Stimulated activated CD4-positive, alpha-beta T cell treated with anti-CD3 and anti-CD28 coated beads, Interleukin-15, amount 100 ng/mL, for 1 hour (primary cell): Measurements from ENCODE around the gene NIN.

ENCODE experiments used
- DNase-seq, 2 donors: peaks; one replicate each; pipeline ENCODE4 v3.0.0-alpha.2; 2020; ENCODE audit warnings: low read depth in 1 of 2, low spot score in 1 of 2

Gene NIN

GRCh38 chr14:50795142-50795541 is 35.8 kb downstream of the NIN start:
- DNase-seq = no peak

GRCh38 chr14:50794068-50794645 is 36.8 kb downstream of the NIN start:
- no peak for DNase-seq

DNA sequence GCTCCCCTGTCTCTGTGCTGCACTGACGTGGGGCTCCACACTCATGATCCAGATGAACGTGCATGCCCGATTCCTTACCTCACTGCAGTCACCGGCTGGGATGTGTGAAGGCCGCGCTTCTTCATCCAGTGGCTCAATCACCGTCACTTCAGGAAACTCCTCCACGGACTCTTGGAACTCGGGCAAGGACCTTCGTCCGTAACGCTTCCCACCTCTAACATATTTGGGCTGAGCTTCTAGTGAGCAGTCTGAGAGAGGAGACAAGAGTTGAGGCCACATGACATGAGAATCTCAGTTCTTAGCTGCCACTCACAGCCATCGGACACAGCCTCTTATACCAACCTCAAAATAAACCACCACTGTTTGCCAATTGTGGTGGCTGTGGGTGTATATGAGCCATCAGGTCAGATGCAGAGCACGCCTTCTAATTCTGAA is 38.3 kb downstream of the NIN start:
- no peak for DNase-seq

DNA sequence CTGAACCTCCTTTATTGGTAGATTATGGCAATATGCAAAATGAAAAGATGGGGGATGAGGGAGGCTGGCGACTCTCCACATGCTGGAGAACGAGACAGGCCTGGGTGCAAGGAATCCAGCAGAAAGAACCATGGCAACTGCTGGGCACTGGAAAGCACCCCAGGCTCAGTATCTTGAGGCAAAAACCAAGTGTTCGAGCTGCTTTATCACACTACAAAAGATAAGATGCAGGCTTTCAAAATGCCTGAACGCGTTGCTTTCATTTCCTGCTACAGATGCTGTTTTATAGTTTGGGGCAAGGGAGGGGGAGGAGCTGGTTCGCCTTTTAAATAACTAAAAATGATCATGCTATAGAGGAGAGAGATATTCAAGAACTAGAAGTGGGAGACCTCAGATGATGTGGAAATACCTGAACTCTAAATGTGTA is 38.9 kb downstream of the NIN start:
- no peak for DNase-seq

GRCh38 chr14:50791201-50791600 is 39.8 kb downstream of the NIN start:
- no peak for DNase-seq

- no peak for DNase-seq
Measured at GRCh38 chr14:50790589-50790988, 40.4 kb downstream of the NIN start.

GRCh38 chr14:50786751-50787464 is 44.1 kb downstream of the NIN start:
- DNase-seq = no peak

DNA sequence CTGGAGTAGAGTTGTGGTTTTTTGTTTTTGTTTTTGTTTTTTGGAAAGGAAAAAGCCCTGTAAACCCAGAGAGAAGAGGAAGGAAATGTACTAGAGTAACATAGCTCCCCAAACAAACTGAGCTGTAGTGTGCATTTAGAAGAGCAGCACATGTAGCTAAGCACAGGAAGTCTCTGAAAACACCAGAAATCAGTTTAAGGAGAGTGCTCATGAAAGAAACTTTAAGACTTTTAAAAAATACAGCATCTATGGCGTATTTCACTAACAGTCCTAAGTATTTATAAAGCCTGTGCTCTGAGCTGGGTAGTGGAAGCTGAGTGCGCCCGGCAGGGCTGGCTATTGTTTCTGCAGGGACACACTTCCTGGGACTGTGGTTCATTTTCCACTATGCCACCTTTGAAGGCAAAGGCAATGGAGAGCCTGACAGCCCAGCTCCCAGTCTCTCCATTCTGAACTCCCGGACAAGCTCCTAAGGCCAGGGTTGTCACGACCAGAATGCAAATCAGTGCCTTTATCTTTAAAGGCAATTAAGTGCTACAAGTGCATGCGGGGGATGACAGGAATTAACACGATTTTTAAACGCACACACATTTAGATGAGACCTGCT is 45.4 kb downstream of the NIN start:
- no peak for DNase-seq

GRCh38 chr14:50784683-50785456 is 46.1 kb downstream of the NIN start:
- no peak for DNase-seq

- DNase-seq = no peak
Measured at GRCh38 chr14:50783563-50783962, 47.4 kb downstream of the NIN start.

DNA sequence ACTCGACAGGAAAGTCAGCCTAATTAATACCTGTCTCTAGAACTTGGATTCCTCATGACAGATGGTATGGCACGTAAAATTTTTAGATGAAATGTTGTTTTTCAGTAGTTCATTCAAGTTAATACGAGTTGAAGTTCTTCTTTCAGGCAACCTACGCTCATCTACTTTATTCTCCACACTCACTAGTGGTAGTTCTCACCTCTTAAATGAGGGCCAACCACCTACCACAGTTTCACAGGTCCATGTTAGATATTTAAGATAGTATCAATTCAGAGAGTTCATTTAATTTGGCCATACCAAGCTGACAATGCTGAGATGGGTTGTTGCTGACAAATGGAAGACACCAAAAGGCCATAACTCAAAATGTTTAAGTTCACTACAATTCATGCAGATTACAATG is 50.6 kb downstream of the NIN start:
- no peak for DNase-seq

- no peak for DNase-seq
Measured at GRCh38 chr14:50778721-50779483, 52.1 kb downstream of the NIN start.

GRCh38 chr14:50776522-50776921 is 54.4 kb downstream of the NIN start:
- DNase-seq = no peak

GRCh38 chr14:50775357-50775756 is 55.6 kb downstream of the NIN start:
- DNase-seq = no peak

DNA sequence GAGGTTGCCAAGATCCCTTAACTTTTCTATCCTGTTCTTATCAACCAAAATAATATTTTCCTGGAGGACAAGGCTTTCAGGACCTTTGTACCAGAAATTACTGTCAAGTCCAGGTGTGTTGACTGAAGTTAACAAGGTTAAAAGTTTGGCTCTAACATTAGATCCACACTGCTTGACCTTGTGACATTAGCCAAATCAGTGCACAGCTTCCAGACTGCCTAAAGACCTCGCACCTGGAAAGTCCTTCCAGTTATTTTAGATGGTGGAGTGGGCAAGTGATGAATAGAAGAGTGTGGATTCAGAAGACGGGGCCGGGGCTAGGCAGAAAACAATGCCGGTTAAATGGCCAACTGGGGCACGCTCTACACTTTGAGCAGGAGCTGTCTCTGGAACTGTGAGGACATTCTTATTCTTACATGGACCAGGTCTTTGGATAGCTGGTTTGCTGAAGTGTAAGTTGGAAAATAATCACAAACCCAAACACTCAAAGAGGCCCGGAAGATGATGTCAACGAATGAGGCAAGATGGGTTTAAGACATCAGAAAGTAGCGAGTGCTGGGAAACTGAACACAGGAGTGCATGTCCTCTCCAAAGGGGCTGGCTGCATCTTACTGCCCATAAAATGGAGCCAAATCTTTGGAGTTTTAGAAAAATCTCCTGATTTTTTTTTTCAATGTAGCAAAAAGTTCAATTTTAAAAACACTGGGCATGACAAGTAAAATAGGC is 56.3 kb downstream of the NIN start:
- no peak for DNase-seq

DNA sequence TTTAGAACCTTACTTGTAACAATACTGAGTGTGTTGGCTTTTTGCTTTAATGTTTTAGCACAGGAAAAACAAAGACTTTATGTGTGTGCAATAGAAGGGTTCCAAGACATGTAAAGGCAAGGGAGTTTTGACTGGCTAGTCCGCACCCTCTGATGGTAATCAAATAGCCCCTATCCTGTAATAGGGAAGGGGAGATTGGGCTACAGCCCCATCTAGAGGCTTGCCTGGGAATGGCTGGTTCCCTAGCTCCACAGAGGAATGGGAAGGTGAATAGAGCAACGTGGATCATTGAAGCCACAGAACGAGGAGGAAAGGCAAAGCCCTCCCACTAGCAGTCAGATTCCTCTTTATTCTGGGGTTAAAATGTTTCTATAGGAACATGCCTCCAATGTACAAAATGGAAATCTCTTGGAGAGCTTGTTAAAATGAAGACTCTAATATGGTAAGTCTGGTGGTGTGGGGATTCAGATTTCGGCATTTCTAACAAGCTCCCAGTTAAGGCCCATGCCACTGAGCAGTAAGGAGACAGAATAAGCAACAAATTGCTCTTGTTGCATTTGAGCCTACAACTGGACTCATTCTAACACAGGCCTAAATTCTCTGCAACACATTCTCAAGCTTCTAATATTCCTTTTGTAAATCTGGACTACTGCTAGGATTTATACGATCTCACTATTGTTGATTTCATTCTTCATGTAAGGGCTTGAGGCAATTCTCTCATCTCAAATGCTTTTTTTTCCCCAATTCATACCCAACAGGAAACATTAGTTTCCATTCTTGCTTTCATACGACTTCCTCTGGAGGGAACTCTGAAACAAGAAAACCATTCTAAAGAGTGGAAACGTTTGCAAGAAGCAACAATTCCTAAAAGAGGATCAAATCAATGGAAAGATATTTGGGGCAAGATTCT is 57.1 kb downstream of the NIN start:
- DNase-seq = peak in 1 of 2 donors; percentile 10

DNA sequence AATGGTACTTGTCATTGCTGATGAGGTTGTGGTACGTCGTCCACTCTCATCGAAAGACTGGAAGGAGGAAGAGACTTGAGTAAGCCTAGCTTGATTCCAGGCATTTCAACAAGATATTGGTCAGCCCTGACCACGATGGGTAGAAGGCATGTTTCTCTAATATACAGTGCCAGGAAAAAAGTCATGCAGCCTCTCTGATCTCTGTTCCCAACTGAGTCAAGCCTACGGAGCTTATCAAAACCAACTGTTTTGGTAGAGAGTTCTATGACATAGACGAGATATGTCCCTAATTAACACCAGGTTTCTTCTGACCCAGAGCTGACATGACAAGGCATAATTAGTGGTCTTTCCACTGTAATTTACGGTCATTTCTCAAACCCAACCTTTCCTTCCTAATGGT is 58.5 kb downstream of the NIN start:
- no peak for DNase-seq

GRCh38 chr14:50770586-50770985 is 60.4 kb downstream of the NIN start:
- DNase-seq = no peak

GRCh38 chr14:50769863-50770500 is 61.0 kb downstream of the NIN start:
- no peak for DNase-seq
